GM23338 (cell line): ENCODE measurements around the gene APOL2. TPM values are rescaled to one million over a fixed set of nuclear protein-coding genes. Genes with fewer than 3 reads are reported as not detected.

Experiments used
- ATAC-seq: fragments of 200-7000 bp; cut with Tn5 transposase; 3 replicates; pipeline ENCODE4 v1.9.1; 2020
- DNase-seq: peaks from one replicate; pipeline ENCODE4 v3.0.0-alpha.2; 2015; ENCODE audit warnings: low spot score
- H2AFZ ChIP-seq: fragments of 200-600 bp; sonication (generic); 2 replicates; pipeline ENCODE4 v1.8.0; 2016; ENCODE audit warnings: antibody characterized with exemption, mild to moderate bottlenecking, moderate library complexity
- H3F3A ChIP-seq: fragments of 200-600 bp; sonication (generic); replicated peaks from 2 replicates; pipeline ENCODE4 v1.8.0; 2017; ENCODE audit warnings: antibody characterized with exemption, mixed run types, low read depth
- H3K27ac ChIP-seq: fragments of 200-600 bp; sonication (generic); 2 replicates; pipeline ENCODE4 v1.6.1; 2016; ENCODE audit warnings: low read depth
- H3K27me3 ChIP-seq: fragments of 200-600 bp; sonication (generic); 2 replicates; pipeline ENCODE4 v1.8.0; 2016; ENCODE audit warnings: mild to moderate bottlenecking, mixed run types, moderate library complexity; ENCODE audit not compliant: insufficient read depth
- H3K36me3 ChIP-seq: fragments of 200-600 bp; sonication (generic); 2 replicates; pipeline ENCODE4 v1.8.0; 2016; ENCODE audit warnings: mild to moderate bottlenecking; ENCODE audit not compliant: insufficient read depth
- H3K4me1 ChIP-seq: fragments of 200-600 bp; sonication (generic); 2 replicates; pipeline ENCODE4 v1.8.0; 2016; ENCODE audit warnings: mild to moderate bottlenecking, moderate library complexity; ENCODE audit not compliant: insufficient read depth
- H3K4me2 ChIP-seq: fragments of 200-600 bp; sonication (generic); 2 replicates; pipeline ENCODE4 v1.7.1; 2017; ENCODE audit warnings: mixed run types
- H3K4me3 ChIP-seq: fragments of 200-600 bp; sonication (generic); 2 replicates; pipeline ENCODE4 v1.6.1; 2016; ENCODE audit warnings: mixed run types
- H3K79me2 ChIP-seq: fragments of 200-600 bp; sonication (generic); replicated peaks from 2 replicates; pipeline ENCODE4 v1.8.0; 2017; ENCODE audit warnings: mild to moderate bottlenecking; ENCODE audit not compliant: insufficient read depth
- H3K9me2 ChIP-seq: fragments of 200-600 bp; sonication (generic); 2 replicates; pipeline ENCODE4 v1.8.0; 2017; ENCODE audit not compliant: insufficient read depth
- H4K20me1 ChIP-seq: fragments of 200-600 bp; sonication (generic); replicated peaks from 2 replicates; pipeline ENCODE4 v1.8.0; 2017; ENCODE audit warnings: mild to moderate bottlenecking; ENCODE audit not compliant: insufficient read depth
- H3K27ac Mint-ChIP-seq: 2 replicates; pipeline ENCODE4 v1.8.0; 2020; ENCODE audit warnings: inconsistent platforms, mild to moderate bottlenecking, moderate library complexity, mixed read lengths
- H3K27me3 Mint-ChIP-seq: 3 replicates; pipeline ENCODE4 v1.8.0; 2022; ENCODE audit warnings: low read depth, mild to moderate bottlenecking, moderate library complexity, mixed read lengths, inconsistent platforms; ENCODE audit not compliant: insufficient read depth, poor library complexity
- H3K36me3 Mint-ChIP-seq: 3 replicates; pipeline ENCODE4 v1.8.0; 2021; ENCODE audit warnings: low read depth, mild to moderate bottlenecking, inconsistent platforms, moderate library complexity, mixed read lengths
- H3K4me1 Mint-ChIP-seq: 3 replicates; pipeline ENCODE4 v1.8.0; 2020; ENCODE audit warnings: mild to moderate bottlenecking, inconsistent platforms, mixed read lengths
- H3K4me3 Mint-ChIP-seq: 3 replicates; pipeline ENCODE4 v1.8.0; 2021; ENCODE audit warnings: moderate library complexity, mild to moderate bottlenecking, inconsistent platforms, mixed read lengths
- H3K9me3 Mint-ChIP-seq: 3 replicates; pipeline ENCODE4 v1.8.0; 2020; ENCODE audit warnings: moderate library complexity, mild to moderate bottlenecking, inconsistent platforms, mixed read lengths
- CREB1 ChIP-seq: fragments of 250-450 bp; sonication (Bioruptor Pico); IDR thresholded peaks from 2 replicates; pipeline ENCODE4 v1.5.0; 2020; ENCODE audit warnings: low read depth, mild to moderate bottlenecking, moderate library complexity
- EZH2phosphoT487 ChIP-seq: fragments of 200-600 bp; sonication (generic); IDR thresholded peaks from one replicate; pipeline ENCODE4 v1.8.1; 2018; ENCODE audit warnings: antibody characterized with exemption; ENCODE audit not compliant: unreplicated experiment
- JUNB ChIP-seq: IDR thresholded peaks from one replicate; pipeline ENCODE4 v1.6.1; 2016; ENCODE audit warnings: antibody characterized with exemption; ENCODE audit not compliant: unreplicated experiment
- NANOG ChIP-seq: IDR thresholded peaks from 2 replicates; pipeline ENCODE4 v1.6.1; 2016; ENCODE audit warnings: antibody characterized with exemption, borderline replicate concordance
- POLR2AphosphoS5 ChIP-seq: IDR thresholded peaks from 2 replicates; pipeline ENCODE4 v1.6.1; 2016; ENCODE audit warnings: antibody characterized with exemption, low read depth
- ZNF114 ChIP-seq: fragments of 250-450 bp; sonication (Bioruptor Pico); IDR thresholded peaks from 2 replicates; pipeline ENCODE4 v1.5.0; 2020; ENCODE audit warnings: mild to moderate bottlenecking, moderate library complexity
- polyA plus RNA-seq: library from polyadenylated mRNA; unstranded; fragments of >200 nt; fragmentation: Nextera tagmentation; extraction: Ambion mirVana; gene quantifications from 2 replicates; pipeline ENCODE4 v1.2.1, GENCODE V29; 2016
- total RNA-seq: library from RNA; depleted of rRNA; stranded (reverse); fragments of >200 nt; shearing (Covaris generic); gene quantifications from 2 replicates; pipeline ENCODE4 v1.2.3, GENCODE V29; 2014
- TF ChIP-seq, protein P1 (sequence below): IDR thresholded peaks from 2 replicates; pipeline ENCODE4 v1.6.1; 2016; ENCODE audit warnings: antibody characterized with exemption
- TF ChIP-seq, protein P2 (sequence below), 2 experiments: fragments of 200-600 bp in 1 of 2; sonication (generic) in 1 of 2; conservative IDR thresholded peaks; 2 replicates each; pipeline versions ENCODE4 v1.5.1 to v1.6.1; 2016 to 2017; ENCODE audit warnings: antibody characterized with exemption in 2 of 2, low read depth in 2 of 2, mild to moderate bottlenecking in 2 of 2, moderate library complexity in 1 of 2

APOL2 gene
- total and polyA plus RNA-seq, 2 experiments from 2014 or later, result 5.5 to 10.4 TPM

DNA sequence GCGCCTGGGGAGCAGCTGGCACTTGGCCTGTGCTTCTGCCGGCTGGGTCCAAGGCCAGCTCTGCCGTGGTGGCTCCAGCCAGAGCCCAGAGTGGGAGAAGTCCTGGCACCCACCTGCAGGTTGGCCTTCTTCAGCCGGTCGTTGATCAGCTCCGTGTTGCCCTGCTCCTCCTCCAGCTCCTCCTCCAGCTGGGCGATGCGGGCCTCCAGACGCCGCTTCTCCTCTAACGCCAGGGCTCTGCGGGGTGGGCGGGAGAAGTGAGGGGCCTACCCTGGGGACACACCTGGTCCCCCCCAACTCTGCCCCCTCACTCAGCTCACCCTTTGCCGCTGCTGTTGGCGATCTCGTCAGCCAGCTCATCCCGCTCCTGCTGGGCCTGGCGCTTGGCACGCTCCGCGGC, 46.2 kb upstream of the APOL2 start:
- Mint-ChIP-seq H3K27ac (no peak overlapping the region), H3K4me3 (no peak overlapping the region), H3K4me1 (peaks cover 7% of the 10 kb centered on the region), H3K9me3 (peaks cover 12% of the 10 kb centered on the region), H3K36me3 (peaks cover 92% of the 10 kb centered on the region), H3K27me3 (peaks cover 12% of the 10 kb centered on the region)
- DNase-seq (no peak), ATAC-seq (no peak)
- Histone ChIP-seq H3K4me3 (no peak overlapping the region), H3K27ac (no peak overlapping the region), H3K4me2 (no peak overlapping the region), H3K9me2 (0 out of 2 replicates have a peak, but pooled peaks cover 4% of the 10 kb centered on the region), H3K36me3 (peaks cover 64% of the 10 kb centered on the region), H4K20me1 (no peaks in the 10 kb centered on the region; the same call in none of the 2 replicates), H3K27me3 (no peaks in the 10 kb centered on the region), H2AFZ (no peak overlapping the region), H3K4me1 (no peaks in the 10 kb centered on the region), H3K79me2 (no peaks in the 10 kb centered on the region), H3F3A (peaks cover 11% of the 10 kb centered on the region; the same call in 1 of the 2 replicates)
- TF ChIP-seq, protein P1, sequence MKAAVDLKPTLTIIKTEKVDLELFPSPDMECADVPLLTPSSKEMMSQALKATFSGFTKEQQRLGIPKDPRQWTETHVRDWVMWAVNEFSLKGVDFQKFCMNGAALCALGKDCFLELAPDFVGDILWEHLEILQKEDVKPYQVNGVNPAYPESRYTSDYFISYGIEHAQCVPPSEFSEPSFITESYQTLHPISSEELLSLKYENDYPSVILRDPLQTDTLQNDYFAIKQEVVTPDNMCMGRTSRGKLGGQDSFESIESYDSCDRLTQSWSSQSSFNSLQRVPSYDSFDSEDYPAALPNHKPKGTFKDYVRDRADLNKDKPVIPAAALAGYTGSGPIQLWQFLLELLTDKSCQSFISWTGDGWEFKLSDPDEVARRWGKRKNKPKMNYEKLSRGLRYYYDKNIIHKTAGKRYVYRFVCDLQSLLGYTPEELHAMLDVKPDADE, result no peak
- TF ChIP-seq NANOG (no peak), CREB1 (CRISPR knock-in tag) (no peak), EZH2phosphoT487 (no peak)

DNA sequence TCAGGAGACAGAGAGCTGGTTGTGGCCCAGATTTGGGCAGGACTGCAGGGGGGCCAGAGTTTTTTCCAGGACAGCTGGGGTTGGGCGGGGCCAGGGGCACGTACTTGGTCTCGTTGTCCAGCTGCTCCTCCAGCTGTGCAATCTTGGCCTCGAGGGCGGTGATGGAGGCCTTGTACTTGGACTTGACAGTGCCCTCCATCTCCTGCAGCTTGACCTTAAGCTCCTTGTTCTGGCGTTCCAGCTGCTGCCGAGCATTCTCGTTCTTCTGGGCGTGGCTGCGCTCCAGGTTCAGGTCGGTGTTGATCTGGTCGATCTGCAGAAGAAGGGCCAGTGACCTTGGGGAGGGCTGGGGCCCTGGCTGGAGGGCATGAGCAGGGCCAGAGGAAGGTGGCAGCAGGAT, 45.7 kb upstream of the APOL2 start:
- Histone ChIP-seq H3K27me3 (no peaks in the 10 kb centered on the region), H3K4me2 (no peak overlapping the region), H2AFZ (no peak overlapping the region), H3K36me3 (peaks cover 63% of the 10 kb centered on the region), H3K4me3 (no peak overlapping the region), H3K4me1 (no peaks in the 10 kb centered on the region), H3K79me2 (no peaks in the 10 kb centered on the region), H3F3A (peaks cover 11% of the 10 kb centered on the region; the same call in 1 of the 2 replicates), H3K27ac (no peak overlapping the region), H3K9me2 (0 out of 2 replicates have a peak, but pooled peaks cover 4% of the 10 kb centered on the region), H4K20me1 (no peaks in the 10 kb centered on the region; the same call in none of the 2 replicates)
- H3K27ac Mint-ChIP-seq, result no peak overlapping the region
- no peak overlapping the region for H3K4me3 Mint-ChIP-seq
- ATAC-seq, result no peak
- peaks cover 12% of the 10 kb centered on the region for H3K27me3 Mint-ChIP-seq
- H3K36me3 Mint-ChIP-seq, result peaks cover 91% of the 10 kb centered on the region
- H3K9me3 Mint-ChIP-seq, result peaks cover 10% of the 10 kb centered on the region
- TF ChIP-seq, protein P2, sequence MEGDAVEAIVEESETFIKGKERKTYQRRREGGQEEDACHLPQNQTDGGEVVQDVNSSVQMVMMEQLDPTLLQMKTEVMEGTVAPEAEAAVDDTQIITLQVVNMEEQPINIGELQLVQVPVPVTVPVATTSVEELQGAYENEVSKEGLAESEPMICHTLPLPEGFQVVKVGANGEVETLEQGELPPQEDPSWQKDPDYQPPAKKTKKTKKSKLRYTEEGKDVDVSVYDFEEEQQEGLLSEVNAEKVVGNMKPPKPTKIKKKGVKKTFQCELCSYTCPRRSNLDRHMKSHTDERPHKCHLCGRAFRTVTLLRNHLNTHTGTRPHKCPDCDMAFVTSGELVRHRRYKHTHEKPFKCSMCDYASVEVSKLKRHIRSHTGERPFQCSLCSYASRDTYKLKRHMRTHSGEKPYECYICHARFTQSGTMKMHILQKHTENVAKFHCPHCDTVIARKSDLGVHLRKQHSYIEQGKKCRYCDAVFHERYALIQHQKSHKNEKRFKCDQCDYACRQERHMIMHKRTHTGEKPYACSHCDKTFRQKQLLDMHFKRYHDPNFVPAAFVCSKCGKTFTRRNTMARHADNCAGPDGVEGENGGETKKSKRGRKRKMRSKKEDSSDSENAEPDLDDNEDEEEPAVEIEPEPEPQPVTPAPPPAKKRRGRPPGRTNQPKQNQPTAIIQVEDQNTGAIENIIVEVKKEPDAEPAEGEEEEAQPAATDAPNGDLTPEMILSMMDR (conservative IDR thresholded peaks at IDR 0.05; ENCODE audit: low read depth in 2 of 2), result no peak
- TF ChIP-seq POLR2AphosphoS5 (0 out of 2 replicates have a peak, but pooled peaks have one; percentile 12), JUNB (no peak), ZNF114 (CRISPR knock-in tag) (no peak), EZH2phosphoT487 (no peak)
- no peak for DNase-seq
- H3K4me1 Mint-ChIP-seq, result peaks cover 7% of the 10 kb centered on the region
